C4-2B (cell line): Measurements from ENCODE around the gene LMOD1.

ENCODE experiments used
- CTCF ChIP-seq: fragments of 450-650 bp; conservative IDR thresholded peaks from 2 replicates; pipeline ENCODE4 v1.5.1; 2017; ENCODE audit warnings: mild to moderate bottlenecking
- ZFX ChIP-seq: fragments of 450-650 bp; IDR thresholded peaks from 2 replicates; pipeline ENCODE4 v1.6.1; 2017

GRCh38 chr1:201939574-201939973 lies 6.8 kb downstream of the LMOD1 start:
- TF ChIP-seq CTCF: no peak
- no peak for TF ChIP-seq ZFX
